ENCODE measurements around the gene NPTX1. TPM values are rescaled to one million over a fixed set of nuclear protein-coding genes. Genes with fewer than 3 reads are reported as not detected.
A peak's percentile ranks its signal among the peaks of the same experiment; 100 is the strongest.

The NPTX1 gene
- total and polyA plus RNA-seq, 9 of the 15 experiments (the other 6 are each of a cell fraction or from before 2014, with no cell fraction given): 0.04 TPM; not detected in 8

GRCh38 chr17:80454557-80455335 lies 21.7 kb downstream of the NPTX1 start (continued):
- no peak for TF ChIP-seq PBX2 (CRISPR knock-in tag; IDR thresholded peaks at IDR 0.05; ENCODE audit: low read depth)
- no peak for TF ChIP-seq PBX2 (tag; conservative IDR thresholded peaks at IDR 0.05; ENCODE audit: low read depth)
- TF ChIP-seq DLX4 (CRISPR knock-in tag; IDR thresholded peaks at IDR 0.05): no peak
- TF ChIP-seq ZNF175 (CRISPR knock-in tag; IDR thresholded peaks at IDR 0.05; ENCODE audit: low read depth): peak; percentile 77
- TF ChIP-seq ZNF780A (CRISPR knock-in tag; IDR thresholded peaks at IDR 0.05): no peak
- TF ChIP-seq ZFP36 (IDR thresholded peaks at IDR 0.05; ENCODE audit: low read depth, low read length, partially characterized antibody): peak; percentile 99
- peak; percentile 47 for TF ChIP-seq XRCC5 (IDR thresholded peaks at IDR 0.05; ENCODE audit: low read depth, low read length)
- 0 out of 2 replicates have a peak, but pooled peaks have one; percentile 17 for TF ChIP-seq NFRKB (IDR thresholded peaks at IDR 0.05; ENCODE audit: low read depth)
- TF ChIP-seq RCOR1 (IDR thresholded peaks at IDR 0.05; ENCODE audit: borderline replicate concordance in 1 of 2, low read depth in 2 of 2, low read length in 2 of 2): no peak
- TF ChIP-seq CREB3L1 (IDR thresholded peaks at IDR 0.05; ENCODE audit: borderline replicate concordance, low read depth): peak; percentile 94
- TF ChIP-seq ESRRB (CRISPR knock-in tag; IDR thresholded peaks at IDR 0.05; ENCODE audit: borderline replicate concordance): no peak
- no peak for TF ChIP-seq ZNF512 (tag; IDR thresholded peaks at IDR 0.05)
- no peak for TF ChIP-seq KLF16 (IDR thresholded peaks at IDR 0.05)
- TF ChIP-seq ZKSCAN3 (CRISPR knock-in tag; IDR thresholded peaks at IDR 0.05): no peak
- no peak for TF ChIP-seq HNRNPUL1 (IDR thresholded peaks at IDR 0.05; ENCODE audit: low read length)
- no peak for TF ChIP-seq ZNF740 (CRISPR knock-in tag; IDR thresholded peaks at IDR 0.05)
- no peak for TF ChIP-seq ZNF740 (tag; IDR thresholded peaks at IDR 0.05)
- no peak for TF ChIP-seq CAMTA2 (CRISPR knock-in tag; conservative IDR thresholded peaks at IDR 0.05)
- no peak for TF ChIP-seq ELK3 (CRISPR knock-in tag; IDR thresholded peaks at IDR 0.05)
